GM12873 (cell line): Measurements from ENCODE around the gene PRG3.

ENCODE experiments used
- TF ChIP-seq, protein P1 (sequence below): IDR thresholded peaks from 2 replicates; pipeline ENCODE4 v1.5.1; 2012; ENCODE audit warnings: low read depth, mild to moderate bottlenecking, moderate library complexity, low read length, control low read depth; ENCODE audit not compliant: insufficient read depth; ENCODE audit errors: missing control alignments

The PRG3 gene

DNA sequence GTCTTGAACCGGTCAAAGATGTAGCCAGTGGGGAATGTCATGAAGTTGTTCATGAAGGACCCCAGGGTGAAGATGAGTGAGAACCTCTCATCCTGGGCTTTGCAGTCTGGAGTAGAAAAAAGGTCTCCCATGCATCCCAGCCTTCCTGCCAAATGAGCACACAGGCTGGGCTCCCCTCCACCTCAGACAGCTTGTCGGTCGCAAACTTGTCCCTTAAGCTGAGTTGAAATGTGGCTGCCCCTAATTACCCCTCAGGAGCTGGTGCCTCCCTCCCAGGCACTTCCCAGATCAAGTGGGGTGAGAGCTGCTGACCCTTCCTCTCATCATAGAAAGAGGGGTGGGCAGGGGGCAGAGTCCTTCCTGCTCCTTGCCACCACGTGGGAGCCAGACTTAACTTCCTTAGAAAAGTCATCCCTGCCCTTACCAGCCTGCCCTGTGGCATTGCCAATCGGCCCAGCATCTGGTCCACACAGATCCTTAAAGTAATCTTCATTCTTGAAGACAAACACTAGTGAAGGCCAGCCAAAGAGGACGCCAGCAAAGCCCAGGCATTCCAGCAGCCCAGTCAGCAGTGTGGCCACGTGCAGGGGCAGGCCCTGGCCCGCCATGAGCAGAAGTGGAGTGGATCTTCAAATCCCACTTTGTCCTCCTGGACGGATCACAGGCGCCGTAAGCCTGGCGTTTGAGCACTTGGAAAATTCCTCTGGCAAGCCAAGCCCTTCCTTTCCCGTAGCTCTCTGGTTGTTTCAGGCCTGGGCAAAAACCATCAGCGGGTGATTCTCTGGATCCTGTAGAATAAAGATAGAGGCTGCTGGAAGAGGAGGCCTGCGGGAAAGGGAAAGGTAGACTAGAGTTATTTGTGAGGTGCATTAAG lies 44.9 kb upstream of the PRG3 start:
- TF ChIP-seq, protein P1, sequence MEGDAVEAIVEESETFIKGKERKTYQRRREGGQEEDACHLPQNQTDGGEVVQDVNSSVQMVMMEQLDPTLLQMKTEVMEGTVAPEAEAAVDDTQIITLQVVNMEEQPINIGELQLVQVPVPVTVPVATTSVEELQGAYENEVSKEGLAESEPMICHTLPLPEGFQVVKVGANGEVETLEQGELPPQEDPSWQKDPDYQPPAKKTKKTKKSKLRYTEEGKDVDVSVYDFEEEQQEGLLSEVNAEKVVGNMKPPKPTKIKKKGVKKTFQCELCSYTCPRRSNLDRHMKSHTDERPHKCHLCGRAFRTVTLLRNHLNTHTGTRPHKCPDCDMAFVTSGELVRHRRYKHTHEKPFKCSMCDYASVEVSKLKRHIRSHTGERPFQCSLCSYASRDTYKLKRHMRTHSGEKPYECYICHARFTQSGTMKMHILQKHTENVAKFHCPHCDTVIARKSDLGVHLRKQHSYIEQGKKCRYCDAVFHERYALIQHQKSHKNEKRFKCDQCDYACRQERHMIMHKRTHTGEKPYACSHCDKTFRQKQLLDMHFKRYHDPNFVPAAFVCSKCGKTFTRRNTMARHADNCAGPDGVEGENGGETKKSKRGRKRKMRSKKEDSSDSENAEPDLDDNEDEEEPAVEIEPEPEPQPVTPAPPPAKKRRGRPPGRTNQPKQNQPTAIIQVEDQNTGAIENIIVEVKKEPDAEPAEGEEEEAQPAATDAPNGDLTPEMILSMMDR = no peak

DNA sequence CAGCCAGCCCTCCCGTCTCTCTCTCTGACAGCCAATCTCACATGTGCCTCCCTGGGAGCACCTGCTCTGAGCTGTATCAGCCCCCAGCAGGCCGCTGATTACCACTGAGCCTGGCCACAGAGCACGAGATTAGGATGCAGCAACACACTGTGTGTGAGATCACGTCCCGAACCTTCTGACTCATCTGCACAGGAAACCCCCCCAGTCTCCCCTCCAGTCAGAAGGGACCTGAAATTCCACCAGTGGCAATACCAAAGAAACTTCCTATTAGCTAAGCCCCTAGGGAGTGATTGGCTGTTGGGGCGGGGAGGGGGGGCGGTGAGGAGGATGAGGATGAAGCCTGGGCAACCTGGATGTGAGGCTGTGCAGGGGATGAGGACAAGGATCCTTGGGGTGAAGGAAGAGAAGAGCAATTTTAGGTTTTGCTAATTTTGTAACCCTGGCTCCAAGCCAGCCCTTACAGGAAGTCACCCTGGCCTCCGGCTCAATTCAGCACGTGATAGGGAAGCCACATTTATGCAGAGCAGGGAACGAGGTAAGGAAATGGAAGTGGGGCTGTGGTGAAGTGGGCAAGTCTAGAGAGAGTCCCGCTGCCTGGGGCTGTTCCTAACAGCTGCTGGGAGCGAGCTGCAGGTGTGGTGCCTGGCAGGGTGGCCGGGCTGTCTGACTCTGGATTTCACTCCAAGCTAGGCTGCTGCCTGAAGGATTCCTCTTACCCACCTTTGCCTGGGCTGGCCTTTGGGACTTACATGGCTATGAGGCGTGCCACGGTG lies 44.0 kb upstream of the PRG3 start:
- TF ChIP-seq, protein P1 = no peak

DNA sequence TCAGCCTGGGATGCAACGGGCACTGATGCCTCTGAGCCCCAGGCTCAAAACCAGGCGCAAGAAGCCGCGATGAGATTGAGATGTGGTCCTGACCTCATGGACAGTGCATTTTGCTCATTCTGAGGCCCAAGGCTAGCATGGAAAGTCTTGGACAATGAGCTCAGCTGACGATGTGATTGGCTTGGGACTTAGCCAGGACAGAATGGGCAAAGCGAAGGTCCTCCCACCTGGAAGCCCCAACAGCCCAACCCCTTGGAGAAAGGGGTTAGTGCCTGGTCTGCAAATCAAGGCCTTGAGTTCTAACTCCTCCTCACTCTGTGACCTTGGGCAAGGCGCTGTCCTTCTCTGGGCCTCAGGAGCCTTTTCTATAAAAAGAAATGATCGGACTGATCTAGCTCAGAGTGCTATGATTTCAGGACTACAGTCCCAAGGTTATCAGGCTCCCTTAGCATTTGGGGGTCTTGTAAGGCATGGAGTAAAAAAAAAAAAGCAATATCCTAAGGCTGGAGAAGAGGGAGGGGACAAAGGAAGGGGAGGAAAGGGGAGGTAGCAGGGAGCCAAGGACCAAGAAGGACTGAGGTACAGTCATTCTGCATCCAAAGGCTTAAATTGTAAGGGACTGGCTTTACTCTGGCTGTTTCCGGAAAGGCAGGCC lies 43.3 kb upstream of the PRG3 start:
- TF ChIP-seq, protein P1 = no peak

DNA sequence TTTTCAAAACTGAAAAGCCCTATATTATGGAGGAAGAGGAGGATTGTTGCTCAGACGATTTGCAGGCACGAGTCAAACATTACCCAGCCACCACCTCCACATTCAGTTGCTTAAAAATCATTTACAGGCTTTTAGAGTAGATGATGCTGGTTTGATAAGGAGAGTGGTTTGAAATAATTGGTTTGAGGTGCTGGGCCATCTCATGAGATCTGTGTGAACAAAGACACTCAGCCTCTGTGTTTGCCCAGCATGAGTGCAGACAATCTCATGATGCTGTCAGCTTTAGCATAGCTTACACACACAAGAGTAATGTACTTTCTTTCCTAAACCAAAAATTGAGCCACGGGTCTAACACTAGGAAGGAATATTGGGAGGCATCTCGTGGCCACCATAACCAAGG lies 41.7 kb upstream of the PRG3 start:
- TF ChIP-seq, protein P1 = no peak

DNA sequence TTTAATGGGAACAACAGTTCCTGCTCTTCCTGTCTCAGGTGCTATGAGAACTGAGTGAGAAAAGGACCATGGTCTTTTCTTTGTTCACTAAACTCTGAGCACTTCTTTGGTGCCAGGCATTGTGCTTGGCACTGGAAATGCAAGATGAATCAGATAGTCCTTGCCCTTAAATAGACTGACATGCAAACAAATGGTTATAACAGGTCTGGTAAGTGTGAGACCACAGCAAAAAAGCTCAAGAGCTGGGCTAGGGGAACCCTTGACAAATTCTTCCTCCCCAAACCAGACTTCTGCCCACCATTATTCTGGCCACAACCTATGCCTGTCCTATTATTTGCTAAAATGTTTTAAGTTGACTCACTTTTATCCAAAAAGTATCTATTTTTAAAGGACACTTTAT lies 40.9 kb upstream of the PRG3 start:
- TF ChIP-seq, protein P1 = no peak

DNA sequence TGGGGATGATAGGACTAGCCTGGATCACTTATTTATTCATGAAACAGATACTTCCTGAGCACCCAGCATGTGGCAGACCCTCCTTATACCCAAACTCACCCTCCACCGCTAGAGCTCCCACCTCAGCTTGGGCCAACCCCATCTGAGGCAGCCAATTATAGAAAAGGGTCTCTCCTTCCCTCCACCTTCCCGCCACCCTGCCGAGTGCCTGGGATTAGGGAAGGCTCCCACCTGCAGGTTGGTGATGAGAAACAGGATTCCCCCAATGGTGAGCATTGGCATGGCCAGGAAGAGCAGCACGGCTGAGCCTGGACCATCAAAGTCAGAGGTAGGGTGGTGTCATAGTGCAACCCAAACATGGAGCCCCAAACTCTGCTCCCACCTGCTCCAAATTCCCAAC lies 40.1 kb upstream of the PRG3 start:
- TF ChIP-seq, protein P1 = peak; percentile 2

DNA sequence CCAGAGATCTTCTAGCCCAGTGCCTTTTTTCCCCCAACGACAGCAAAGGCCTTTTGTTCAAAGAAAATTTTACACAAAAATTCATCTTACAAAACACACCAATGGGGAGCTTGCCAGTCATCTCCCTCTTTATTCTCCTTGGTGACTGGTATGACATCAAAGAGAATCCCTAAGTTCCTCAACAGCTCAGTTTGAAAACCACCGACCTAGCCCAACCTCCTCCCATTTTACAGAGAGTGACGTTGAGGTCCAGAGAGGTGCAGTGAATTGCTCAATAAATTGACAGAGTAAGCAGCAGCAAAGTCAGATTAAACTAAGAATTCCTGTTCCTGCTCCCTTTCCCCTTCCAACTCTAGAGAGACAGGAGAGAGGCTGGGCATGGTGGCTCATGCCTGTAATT lies 38.2 kb upstream of the PRG3 start:
- TF ChIP-seq, protein P1 = no peak
